ENCODE data around the gene GLB1L2. TPM values are rescaled to one million over a fixed set of nuclear protein-coding genes. Genes with fewer than 3 reads are reported as not detected.

Gene GLB1L2
- total RNA-seq = 0.16 and 0.25 TPM in 2 replicates

GRCh38 chr11:134331354-134332188 is at the start of gene GLB1L2:
GLB1L2 (plus strand) TSS chr11:134331988; CDS start chr11:134332062, 74 bp downstream.

GRCh38 chr11:134412203-134413042 is 80.6 kb downstream of the GLB1L2 start, which contains the start of gene B3GAT1:
B3GAT1 (minus strand) TSS chr11:134412242; CDS start chr11:134387659, 24,583 bp downstream.

Other genes starting within 250 kb of the GLB1L2 start
- gene NCAPD3, start 108.0 kb upstream of the GLB1L2 start, total RNA-seq = 15.2 and 27.7 TPM in 2 replicates
- 19.1 and 41.9 TPM in 2 replicates for gene VPS26B, start 107.3 kb upstream of the GLB1L2 start, total RNA-seq
- gene THYN1, start 78.6 kb upstream of the GLB1L2 start, total RNA-seq = 49.2 and 49.7 TPM in 2 replicates
- 19.4 and 23.9 TPM in 2 replicates for gene ACAD8, start 78.4 kb upstream of the GLB1L2 start, total RNA-seq
- not detected in 2 replicates for gene GLB1L3, start 55.6 kb upstream of the GLB1L2 start, total RNA-seq
- gene B3GAT1, start 80.3 kb downstream of the GLB1L2 start, total RNA-seq = not detected in 2 replicates